NT2/D1 (cell line): Measurements from ENCODE around the gene SELENOI.

Source experiments
- DNase-seq: peaks from one replicate; pipeline ENCODE4 v3.0.0-alpha.2; 2011; ENCODE audit warnings: low read depth, low spot score
- H3K27me3 ChIP-seq: 2 replicates; pipeline ENCODE4 v1.6.0; 2011; ENCODE audit warnings: mild to moderate bottlenecking; ENCODE audit not compliant: insufficient read length, insufficient read depth
- H3K36me3 ChIP-seq: 2 replicates; pipeline ENCODE4 v1.6.1; 2011; ENCODE audit warnings: mild to moderate bottlenecking, low read length, mixed read lengths; ENCODE audit not compliant: insufficient read depth, insufficient read length
- H3K4me1 ChIP-seq: 2 replicates; pipeline ENCODE4 v1.5.1; 2011; ENCODE audit not compliant: insufficient read depth, insufficient read length
- H3K4me3 ChIP-seq: 2 replicates; pipeline ENCODE4 v1.5.1; 2011; ENCODE audit warnings: low read depth; ENCODE audit not compliant: insufficient read length
- H3K9ac ChIP-seq: 2 replicates; pipeline ENCODE4 v1.6.0; 2011; ENCODE audit warnings: low read depth; ENCODE audit not compliant: insufficient read length
- H3K9me3 ChIP-seq: 2 replicates; pipeline ENCODE4 v1.5.1; 2011; ENCODE audit warnings: mild to moderate bottlenecking, low read length; ENCODE audit not compliant: insufficient read depth
- SUZ12 ChIP-seq: IDR thresholded peaks from 2 replicates; pipeline ENCODE4 v1.6.1; 2011; ENCODE audit not compliant: insufficient read length, insufficient read depth; ENCODE audit errors: extremely low read depth
- YY1 ChIP-seq: IDR thresholded peaks from 2 replicates; pipeline ENCODE4 v1.6.1; 2011; ENCODE audit not compliant: insufficient read length, insufficient read depth
- ZNF274 ChIP-seq: IDR thresholded peaks from 2 replicates; pipeline ENCODE4 v1.6.1; 2011; ENCODE audit warnings: mild to moderate bottlenecking, low read depth, low read length

Gene SELENOI

GRCh38 chr2:26382564-26382963 lies 36.6 kb downstream of the SELENOI start:
- no peak overlapping the region for H3K9ac ChIP-seq
- TF ChIP-seq YY1 (no peak), ZNF274 (no peak), SUZ12 (no peak)
- no peaks in the 10 kb centered on the region for H3K4me1 ChIP-seq
- no peak overlapping the region for H3K4me3 ChIP-seq
- no peaks in the 10 kb centered on the region for H3K27me3 ChIP-seq
- H3K36me3 ChIP-seq: peaks cover 50% of the 10 kb centered on the region
- no peak for DNase-seq
- no peaks in the 10 kb centered on the region for H3K9me3 ChIP-seq

- H3K4me1 ChIP-seq: no peaks in the 10 kb centered on the region
- no peaks in the 10 kb centered on the region for H3K27me3 ChIP-seq
- H3K36me3 ChIP-seq: peaks cover 54% of the 10 kb centered on the region
- no peak overlapping the region for H3K9ac ChIP-seq
- no peak for DNase-seq
- H3K9me3 ChIP-seq: no peaks in the 10 kb centered on the region
- no peak overlapping the region for H3K4me3 ChIP-seq
- no peak for TF ChIP-seq YY1
- no peak for TF ChIP-seq ZNF274
- no peak for TF ChIP-seq SUZ12
Observed at GRCh38 chr2:26384183-26384582, 38.2 kb downstream of the SELENOI start.

- H3K9ac ChIP-seq: no peak overlapping the region
- H3K4me3 ChIP-seq: no peak overlapping the region
- no peak for TF ChIP-seq SUZ12
- no peaks in the 10 kb centered on the region for H3K9me3 ChIP-seq
- no peaks in the 10 kb centered on the region for H3K27me3 ChIP-seq
- peaks cover 56% of the 10 kb centered on the region for H3K36me3 ChIP-seq
- no peaks in the 10 kb centered on the region for H3K4me1 ChIP-seq
- DNase-seq: no peak
Observed at GRCh38 chr2:26384597-26384996, 38.7 kb downstream of the SELENOI start.

GRCh38 chr2:26387189-26387588 lies 41.2 kb downstream of the SELENOI start:
- Histone ChIP-seq H3K4me1 (no peaks in the 10 kb centered on the region), H3K27me3 (no peaks in the 10 kb centered on the region), H3K9me3 (no peaks in the 10 kb centered on the region), H3K9ac (no peak overlapping the region), H3K4me3 (no peak overlapping the region), H3K36me3 (peaks cover 46% of the 10 kb centered on the region)
- TF ChIP-seq SUZ12 (no peak), ZNF274 (no peak), YY1 (no peak)
- DNase-seq: no peak

- Histone ChIP-seq H3K4me1 (no peaks in the 10 kb centered on the region), H3K9me3 (no peaks in the 10 kb centered on the region), H3K36me3 (peaks cover 6% of the 10 kb centered on the region), H3K27me3 (no peaks in the 10 kb centered on the region), H3K9ac (no peak overlapping the region), H3K4me3 (no peak overlapping the region)
- no peak for DNase-seq
- TF ChIP-seq ZNF274: no peak
- TF ChIP-seq SUZ12: no peak
- no peak for TF ChIP-seq YY1
Observed at GRCh38 chr2:26394694-26395093, 48.8 kb downstream of the SELENOI start.

GRCh38 chr2:26395394-26395793 lies 49.5 kb downstream of the SELENOI start:
- H3K9me3 ChIP-seq: no peaks in the 10 kb centered on the region
- TF ChIP-seq YY1: no peak
- TF ChIP-seq SUZ12: no peak
- peaks cover 3% of the 10 kb centered on the region for H3K36me3 ChIP-seq
- no peak overlapping the region for H3K4me3 ChIP-seq
- no peaks in the 10 kb centered on the region for H3K27me3 ChIP-seq
- no peaks in the 10 kb centered on the region for H3K4me1 ChIP-seq
- no peak overlapping the region for H3K9ac ChIP-seq
- DNase-seq: no peak

GRCh38 chr2:26396734-26397298 lies 50.9 kb downstream of the SELENOI start:
- H3K4me3 ChIP-seq: no peak overlapping the region
- H3K9ac ChIP-seq: no peak overlapping the region
- peaks cover 3% of the 10 kb centered on the region for H3K36me3 ChIP-seq
- peaks cover 2% of the 10 kb centered on the region for H3K4me1 ChIP-seq
- H3K27me3 ChIP-seq: no peaks in the 10 kb centered on the region
- no peaks in the 10 kb centered on the region for H3K9me3 ChIP-seq
- no peak for DNase-seq
- TF ChIP-seq YY1 (no peak), SUZ12 (no peak), ZNF274 (no peak)
